Measurements from ENCODE around the gene PPP4R3A.

- TF ChIP-seq CTCF (IDR thresholded peaks at IDR 0.05; ENCODE audit: poor library complexity) (no peak), EZH2 (IDR thresholded peaks at IDR 0.05; ENCODE audit: borderline replicate concordance) (no peak)
Observed at GRCh38 chr14:91515979-91516378, 5.9 kb upstream of the PPP4R3A start.
